B cell (primary cell): ENCODE data around the gene SNCA. TPM values are rescaled to one million over a fixed set of nuclear protein-coding genes. Genes with fewer than 3 reads are reported as not detected.

Experiments
- ATAC-seq: fragments of 200-7000 bp; cut with Tn5 transposase; one replicate; pipeline ENCODE4 v1.10.0; 2021; ENCODE audit warnings: low read depth, mild to moderate bottlenecking, moderate number of reproducible peaks, moderate library complexity
- CTCF ChIA-PET: fragments of 350-600 bp; sonication (Branson Sonifier 250); formaldehyde crosslinking; loops from one replicate; lab custom pipeline; 2021; ENCODE audit warnings: antibody characterized with exemption, inconsistent platforms; lab: Charles Lee
- POLR2A ChIA-PET: fragments of 350-600 bp; sonication (Branson Sonifier 250); formaldehyde crosslinking; loops from one replicate; lab custom pipeline; 2021; ENCODE audit warnings: antibody characterized with exemption; lab: Charles Lee
- DNase-seq: peaks from one replicate; pipeline ENCODE4 v3.0.0; 2013
- H2AFZ ChIP-seq: 2 replicates; pipeline ENCODE4 v1.6.1; 2012; ENCODE audit warnings: mild to moderate bottlenecking, low read depth, low read length; ENCODE audit not compliant: insufficient read depth, poor library complexity, severe bottlenecking
- H3K27ac ChIP-seq, 2 donors: 1 replicate in 1 of 2; 2 replicates in 1 of 2; pipeline ENCODE4 v1.5.1; 2012 to 2013; ENCODE audit warnings: low read length in 2 of 2, mild to moderate bottlenecking in 2 of 2, moderate library complexity in 1 of 2
- H3K27me3 ChIP-seq, 4 experiments: fragments of 200-600 bp in 1 of 4; sonication (generic) in 1 of 4; replicated peaks in 1 of 4; 1 replicate in 2 of 4; 2 replicates in 2 of 4; pipeline versions ENCODE4 v1.6.1 to v1.7.0; 2013 to 2016; ENCODE audit warnings: low read length in 3 of 4, mild to moderate bottlenecking in 2 of 4, mixed read lengths in 1 of 4, moderate library complexity in 1 of 4; ENCODE audit not compliant: insufficient read depth in 4 of 4, control insufficient read depth in 3 of 4; ENCODE audit errors: control extremely low read depth in 1 of 4
- H3K36me3 ChIP-seq, 2 experiments: replicated peaks in 1 of 2; 1 replicate in 1 of 2; 2 replicates in 1 of 2; pipeline versions ENCODE4 v1.6.1 to v1.7.1; 2013; ENCODE audit warnings: low read length in 1 of 2; ENCODE audit not compliant: insufficient read depth in 2 of 2, control insufficient read depth in 1 of 2; ENCODE audit errors: control extremely low read depth in 1 of 2, extremely low read depth in 1 of 2
- H3K4me1 ChIP-seq, 2 donors: fragments of 200-600 bp in 1 of 2; sonication (generic) in 1 of 2; 1 replicate in 1 of 2; 2 replicates in 1 of 2; pipeline versions ENCODE4 v1.5.1 to v1.6.1; 2013 to 2017; ENCODE audit warnings: low read length in 2 of 2; ENCODE audit not compliant: control insufficient read depth in 2 of 2, insufficient read depth in 2 of 2
- H3K4me2 ChIP-seq: replicated peaks from 2 replicates; pipeline ENCODE3; 2012; ENCODE audit warnings: mild to moderate bottlenecking, low read depth, low read length; ENCODE audit not compliant: poor library complexity, severe bottlenecking
- H3K4me3 ChIP-seq, 5 experiments: fragments of 200-600 bp in 1 of 5; sonication (generic) in 1 of 5; 1 replicate in 3 of 5; 2 replicates in 2 of 5; pipeline versions ENCODE4 v1.5.1 to v1.7.0; 2011 to 2016; ENCODE audit warnings: low read length in 4 of 5, mild to moderate bottlenecking in 4 of 5, low read depth in 2 of 5, control low read depth in 1 of 5, moderate library complexity in 1 of 5; ENCODE audit not compliant: insufficient read depth in 1 of 5; ENCODE audit errors: control extremely low read depth in 1 of 5, extremely low read depth in 1 of 5
- H3K79me2 ChIP-seq: fragments of 200-600 bp; sonication (generic); one replicate; pipeline ENCODE4 v1.6.0; 2016; ENCODE audit warnings: low read length; ENCODE audit not compliant: control insufficient read depth, insufficient read depth
- H3K9ac ChIP-seq: fragments of 200-600 bp; sonication (generic); 2 replicates; pipeline ENCODE4 v1.6.1; 2017; ENCODE audit warnings: mild to moderate bottlenecking, low read length, moderate library complexity
- H3K9me3 ChIP-seq, 3 donors: one replicate each; pipeline versions ENCODE4 v1.6.1 to v1.7.1; 2013; ENCODE audit warnings: low read length in 2 of 3; ENCODE audit not compliant: control insufficient read depth in 2 of 3, insufficient read depth in 1 of 3; ENCODE audit errors: control extremely low read depth in 1 of 3
- H4K20me1 ChIP-seq: 2 replicates; pipeline ENCODE4 v1.6.0; 2012; ENCODE audit warnings: mild to moderate bottlenecking, low read length; ENCODE audit not compliant: insufficient read depth, control insufficient read depth, poor library complexity, severe bottlenecking
- H3K27ac Mint-ChIP-seq: one replicate; pipeline ENCODE4 v1.8.0; 2021; ENCODE audit warnings: mixed read lengths
- H3K27me3 Mint-ChIP-seq: one replicate; pipeline ENCODE4 v1.8.0; 2021; ENCODE audit warnings: mixed read lengths
- H3K4me1 Mint-ChIP-seq: one replicate; pipeline ENCODE4 v1.8.0; 2021; ENCODE audit warnings: mixed read lengths
- H3K4me3 Mint-ChIP-seq: one replicate; pipeline ENCODE4 v1.8.0; 2021; ENCODE audit warnings: mixed read lengths
- H3K9me3 Mint-ChIP-seq: one replicate; pipeline ENCODE4 v1.8.0; 2022; ENCODE audit warnings: mixed read lengths; ENCODE audit not compliant: insufficient read depth
- EZH2 ChIP-seq: IDR thresholded peaks from 2 replicates; pipeline ENCODE4 v1.6.1; 2012; ENCODE audit warnings: borderline replicate concordance, low read depth, mild to moderate bottlenecking, moderate library complexity, low read length; ENCODE audit not compliant: insufficient read depth, poor library complexity, severe bottlenecking
- WGBS: methylation state at CpG from one replicate; pipeline ENCODE4 v1.1.5; 2013; ENCODE audit warnings: missing lambda C conversion rate; ENCODE audit not compliant: insufficient coverage; 5-methylcytosine and 5-hydroxymethylcytosine counted together
- intact Hi-C: fragments of 100-400 bp; cut with micrococcal nuclease; formaldehyde crosslinking; loops from one replicate; pipeline ENCODE4 v1.10.0; 2022
- polyA plus RNA-seq: library from polyadenylated mRNA; depleted of rRNA; stranded (reverse); fragments of >200 nt; gene quantifications from 2 replicates; pipeline ENCODE4 v1.2.3, GENCODE V29; 2012
- total RNA-seq, 2 donors: library from RNA; stranded (reverse); fragments of 120-200 nt in 1 of 2; gene quantifications; 1 replicate in 1 of 2; 2 replicates in 1 of 2; pipeline versions ENCODE4 v1.2.3 to v1.2.4, GENCODE V29; 2013 to 2022
- TF ChIP-seq, protein P1 (sequence below): fragments of 200-600 bp; IDR thresholded peaks from one replicate; pipeline ENCODE4 v1.8.0; 2022; ENCODE audit warnings: antibody characterized with exemption, mild to moderate bottlenecking

Gene SNCA
- total and polyA plus RNA-seq, 2 donors (not counting 1 experiment from before 2014, with no cell fraction given) = 0.48 to 1.3 TPM

DNA sequence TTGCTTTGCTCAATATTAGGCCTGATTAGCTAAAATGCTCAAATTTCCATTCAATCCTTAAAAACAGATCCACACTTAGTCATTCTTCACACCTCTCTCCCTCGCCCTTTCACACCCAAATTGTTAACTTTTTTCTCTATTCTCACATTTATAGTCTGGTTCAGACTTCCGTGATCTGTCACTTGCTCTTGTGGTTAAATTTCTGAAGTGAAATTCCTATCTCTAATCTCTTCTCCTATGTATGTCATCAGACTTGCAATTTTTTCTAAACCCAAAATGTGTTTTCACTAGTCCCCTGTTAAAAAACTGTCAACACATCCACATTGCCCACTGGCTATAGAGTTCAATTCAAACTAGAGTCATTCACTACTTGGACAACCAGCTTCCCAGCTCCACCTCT, 63.2 kb downstream of the SNCA start:
- Histone ChIP-seq H2AFZ (no peak overlapping the region), H4K20me1 (no peaks in the 10 kb centered on the region), H3K27me3 (no peaks in the 10 kb centered on the region), H3K4me3 (no peak overlapping the region), H3K9ac (no peak overlapping the region), H3K9me3 (peaks cover 0 to 1% (median 0%) of the 10 kb centered on the region in 3 donors), H3K4me1 (no peaks in the 10 kb centered on the region), H3K4me2 (no peak overlapping the region), H3K27ac (no peak overlapping the region), H3K36me3 (no peaks in the 10 kb centered on the region), H3K79me2 (no peaks in the 10 kb centered on the region)
- Mint-ChIP-seq H3K4me3 (no peak overlapping the region), H3K27me3 (peaks cover 12% of the 10 kb centered on the region), H3K9me3 (peaks cover 4% of the 10 kb centered on the region), H3K4me1 (no peaks in the 10 kb centered on the region), H3K27ac (no peak overlapping the region)
- ATAC-seq (no peak), DNase-seq (no peak)
- intact Hi-C loops = no loop called here
- WGBS = no CpG with 5 or more reads among the region's 2 CpGs
- CTCF ChIA-PET = no interaction called here
- TF ChIP-seq, protein P1, sequence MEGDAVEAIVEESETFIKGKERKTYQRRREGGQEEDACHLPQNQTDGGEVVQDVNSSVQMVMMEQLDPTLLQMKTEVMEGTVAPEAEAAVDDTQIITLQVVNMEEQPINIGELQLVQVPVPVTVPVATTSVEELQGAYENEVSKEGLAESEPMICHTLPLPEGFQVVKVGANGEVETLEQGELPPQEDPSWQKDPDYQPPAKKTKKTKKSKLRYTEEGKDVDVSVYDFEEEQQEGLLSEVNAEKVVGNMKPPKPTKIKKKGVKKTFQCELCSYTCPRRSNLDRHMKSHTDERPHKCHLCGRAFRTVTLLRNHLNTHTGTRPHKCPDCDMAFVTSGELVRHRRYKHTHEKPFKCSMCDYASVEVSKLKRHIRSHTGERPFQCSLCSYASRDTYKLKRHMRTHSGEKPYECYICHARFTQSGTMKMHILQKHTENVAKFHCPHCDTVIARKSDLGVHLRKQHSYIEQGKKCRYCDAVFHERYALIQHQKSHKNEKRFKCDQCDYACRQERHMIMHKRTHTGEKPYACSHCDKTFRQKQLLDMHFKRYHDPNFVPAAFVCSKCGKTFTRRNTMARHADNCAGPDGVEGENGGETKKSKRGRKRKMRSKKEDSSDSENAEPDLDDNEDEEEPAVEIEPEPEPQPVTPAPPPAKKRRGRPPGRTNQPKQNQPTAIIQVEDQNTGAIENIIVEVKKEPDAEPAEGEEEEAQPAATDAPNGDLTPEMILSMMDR = no peak
- no peak for TF ChIP-seq EZH2
- POLR2A ChIA-PET = no interaction called here

DNA sequence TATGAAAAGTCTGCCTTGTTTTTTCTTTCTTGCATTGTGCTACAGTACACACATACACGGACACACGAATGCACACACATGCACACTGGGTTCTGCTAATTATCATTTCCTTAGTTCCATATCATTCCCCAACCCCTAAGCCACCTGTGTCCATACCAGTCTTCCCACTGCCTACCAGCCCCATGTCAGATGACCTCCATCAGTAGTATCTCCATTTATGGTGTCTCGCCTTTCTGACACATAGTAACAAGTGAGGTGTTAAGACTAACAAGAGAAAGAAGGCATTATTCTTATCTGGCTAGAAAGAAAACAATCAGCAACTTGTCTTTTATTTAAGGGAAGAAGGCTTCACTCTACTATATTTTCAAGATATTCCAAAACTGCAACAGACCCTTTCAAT, 67.1 kb downstream of the SNCA start:
- Histone ChIP-seq H3K9me3 (peaks cover 0 to 1% (median 0%) of the 10 kb centered on the region in 3 donors), H3K4me1 (no peaks in the 10 kb centered on the region), H3K4me3 (no peak overlapping the region), H4K20me1 (no peaks in the 10 kb centered on the region), H3K27ac (no peak overlapping the region), H2AFZ (no peak overlapping the region), H3K27me3 (no peaks in the 10 kb centered on the region), H3K79me2 (no peaks in the 10 kb centered on the region), H3K4me2 (no peak overlapping the region), H3K9ac (no peak overlapping the region), H3K36me3 (no peaks in the 10 kb centered on the region)
- DNase-seq (no peak), ATAC-seq (no peak)
- Mint-ChIP-seq H3K27me3 (peaks cover 12% of the 10 kb centered on the region), H3K4me1 (no peaks in the 10 kb centered on the region), H3K9me3 (no peaks in the 10 kb centered on the region), H3K4me3 (no peak overlapping the region), H3K27ac (no peak overlapping the region)
- ChIA-PET POLR2A (no interaction called here), CTCF (no interaction called here)
- no peak for TF ChIP-seq EZH2
- TF ChIP-seq, protein P1 = no peak
- 100% methylated on average over 2 of the region's 3 CpGs for WGBS
- intact Hi-C loops = no loop called here
